ENCODE data around the gene IFITM1.
"Not testable (repeated sequence)": the region's sequence is repeated elsewhere in the genome, so short reads cannot be mapped to it uniquely, and the experiment has no call there.

Gene IFITM1

DNA sequence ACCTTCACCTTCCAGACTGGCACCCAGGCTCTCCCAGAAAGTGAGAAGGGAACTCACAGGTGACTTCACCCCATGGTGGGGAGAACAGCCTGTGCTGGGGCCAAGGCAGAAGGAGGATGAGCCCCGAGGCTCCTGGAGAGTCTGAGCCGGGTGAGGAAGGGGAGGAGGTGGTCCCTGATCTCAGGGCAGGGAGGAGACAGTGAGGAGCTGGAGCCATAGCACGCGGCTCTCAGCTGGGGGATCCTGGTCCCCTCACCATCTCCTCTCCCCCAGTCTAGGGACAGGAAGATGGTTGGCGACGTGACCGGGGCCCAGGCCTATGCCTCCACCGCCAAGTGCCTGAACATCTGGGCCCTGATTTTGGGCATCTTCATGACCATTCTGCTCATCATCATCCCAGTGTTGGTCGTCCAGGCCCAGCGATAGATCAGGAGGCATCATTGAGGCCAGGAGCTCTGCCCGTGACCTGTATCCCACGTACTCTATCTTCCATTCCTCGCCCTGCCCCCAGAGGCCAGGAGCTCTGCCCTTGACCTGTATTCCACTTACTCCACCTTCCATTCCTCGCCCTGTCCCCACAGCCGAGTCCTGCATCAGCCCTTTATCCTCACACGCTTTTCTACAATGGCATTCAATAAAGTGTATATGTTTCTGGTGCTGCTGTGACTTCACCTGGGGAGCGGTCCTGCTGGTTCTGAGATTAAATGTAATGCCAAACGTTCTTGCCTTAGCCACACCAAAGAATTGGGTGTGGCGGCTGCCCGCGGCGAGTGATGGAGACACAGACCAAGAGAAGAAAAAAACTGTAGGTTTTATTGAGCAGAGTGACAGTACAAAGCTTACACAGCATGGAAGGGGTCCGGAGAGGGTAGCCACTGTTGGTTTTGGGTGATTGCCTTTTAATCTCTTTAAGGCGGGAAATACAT is 4.8 kb upstream of the IFITM1 start:
- not testable (repeated sequence) for DNase-seq (ENCODE audit: low read depth, low spot score)

DNA sequence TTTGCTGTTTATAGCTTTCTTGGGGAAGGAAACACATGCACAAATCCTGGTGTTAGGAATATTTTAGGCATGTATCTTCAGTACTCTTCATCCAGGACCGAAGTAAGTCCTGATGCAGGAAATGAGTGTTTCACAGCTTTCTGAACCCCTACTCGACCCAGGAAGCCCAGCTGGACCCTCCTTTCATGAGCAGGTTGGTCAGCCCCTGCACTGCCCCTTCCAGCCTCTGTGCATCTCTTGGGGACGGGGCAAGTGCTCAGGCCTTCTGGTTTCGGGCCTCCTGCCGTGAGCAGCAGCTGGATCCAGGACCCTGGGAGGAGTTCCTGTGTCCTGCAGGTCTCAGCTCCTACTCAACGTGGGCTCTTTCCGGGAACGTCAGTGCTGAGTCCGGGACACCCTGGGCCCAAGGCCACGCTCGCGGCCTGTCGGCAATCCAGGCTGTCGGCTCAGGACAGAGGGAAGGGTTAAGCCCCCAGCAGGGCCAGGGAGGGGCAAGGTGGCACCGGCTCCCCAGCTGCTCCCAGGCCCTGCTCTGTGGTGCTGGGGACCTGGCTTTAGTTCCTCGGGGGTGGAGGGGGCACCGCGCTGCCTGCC is 3.8 kb upstream of the IFITM1 start:
- DNase-seq (ENCODE audit: low read depth, low spot score), result not testable (repeated sequence)

DNA sequence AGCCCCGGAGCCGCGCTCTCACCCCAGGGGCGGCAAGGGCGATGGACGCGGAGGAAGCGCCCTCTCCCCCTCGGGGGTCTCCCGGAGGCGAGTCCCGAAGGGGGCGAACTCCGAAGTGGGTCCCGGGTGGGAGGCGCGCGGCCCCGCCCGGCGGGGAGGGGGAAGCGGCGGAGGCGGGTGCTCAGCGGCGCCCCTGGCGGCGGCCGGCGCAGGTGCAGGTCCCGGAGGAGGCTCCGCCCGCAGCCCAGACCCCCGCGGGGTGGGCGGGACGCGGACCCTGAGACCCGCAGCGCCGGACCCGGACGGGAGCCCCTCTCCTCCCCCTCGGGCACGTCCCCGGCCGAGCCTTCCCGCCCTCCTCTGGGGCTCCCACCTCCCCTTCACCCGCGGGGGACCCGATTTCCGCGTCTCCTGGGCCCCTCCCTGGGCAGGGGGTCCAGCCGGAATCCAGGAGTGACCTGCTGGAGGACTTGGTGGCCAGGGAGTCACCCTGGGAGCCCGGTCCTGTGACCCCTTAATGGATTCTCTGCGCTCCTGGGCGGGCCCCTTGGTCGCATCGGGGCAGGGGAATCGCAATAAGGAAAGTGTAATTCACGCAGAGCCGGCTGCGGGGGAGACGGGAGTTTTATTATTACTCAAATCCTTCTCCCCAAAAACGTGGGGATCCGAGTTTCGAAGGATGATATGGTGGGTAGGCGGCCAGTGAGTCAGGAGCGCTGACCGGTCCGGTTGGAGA is 2.7 kb upstream of the IFITM1 start:
- DNase-seq (ENCODE audit: low read depth, low spot score), result not testable (repeated sequence)

DNA sequence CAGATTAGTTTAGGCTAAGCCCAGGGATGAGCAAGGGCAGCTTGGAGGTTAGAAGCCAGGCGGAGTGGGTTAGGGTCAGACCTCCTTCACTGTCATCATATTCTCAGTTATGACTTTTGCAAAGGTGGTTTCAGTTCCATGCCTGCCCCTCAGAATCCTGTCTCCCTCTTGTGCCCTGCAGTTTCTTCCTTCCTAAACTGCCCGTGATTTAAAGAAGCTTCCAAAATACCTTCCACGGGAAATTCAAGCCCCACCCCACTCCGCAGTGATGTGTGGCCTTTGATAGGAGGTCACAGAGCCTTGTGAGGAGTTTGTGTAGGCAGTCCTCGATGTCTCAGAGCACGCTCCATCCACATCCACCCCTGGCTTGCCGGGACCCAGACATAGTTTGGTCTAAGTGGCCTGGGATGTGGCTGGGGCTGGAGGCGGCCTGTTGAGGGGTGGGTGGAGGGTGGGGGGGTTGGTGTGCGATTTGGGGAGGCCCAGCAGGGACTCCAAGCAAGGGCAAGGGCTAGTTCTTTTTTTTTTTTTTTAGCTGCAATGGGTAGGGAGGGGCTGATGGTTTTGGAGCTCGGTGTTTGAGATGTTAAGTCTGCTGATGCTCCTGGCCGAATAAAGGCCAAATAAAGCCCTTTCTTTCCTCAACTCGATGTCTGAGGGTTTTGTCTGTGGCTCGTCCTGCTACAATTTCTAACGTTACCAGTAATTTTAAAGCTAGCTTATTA is 1.6 kb upstream of the IFITM1 start:
- DNase-seq (ENCODE audit: low read depth, low spot score), result no peak

DNA sequence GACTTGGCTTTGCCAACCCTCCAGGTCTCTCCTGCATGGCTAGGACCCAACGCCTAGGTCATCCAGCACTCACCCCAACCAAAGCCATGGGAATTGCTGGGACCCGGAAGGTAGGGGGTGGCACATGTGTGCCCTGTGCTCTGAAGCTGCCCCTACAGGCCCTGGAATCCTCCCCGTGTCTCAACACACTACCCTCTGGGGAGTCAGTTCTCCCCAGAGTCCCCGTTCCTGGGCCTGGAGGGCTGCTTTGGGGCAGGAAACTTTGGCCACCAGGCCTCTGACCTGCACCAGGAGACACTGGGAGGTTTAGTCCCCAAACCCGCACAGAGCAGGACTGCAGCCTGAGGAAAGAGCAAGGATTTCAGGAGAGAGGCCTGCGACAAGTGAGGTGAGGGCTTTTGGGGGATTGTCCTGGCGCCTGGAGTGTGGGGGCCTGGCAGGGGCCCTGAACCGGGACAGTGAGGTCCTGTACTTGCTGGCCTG is 495 bp upstream of the IFITM1 start:
- DNase-seq (ENCODE audit: low read depth, low spot score), result no peak

DNA sequence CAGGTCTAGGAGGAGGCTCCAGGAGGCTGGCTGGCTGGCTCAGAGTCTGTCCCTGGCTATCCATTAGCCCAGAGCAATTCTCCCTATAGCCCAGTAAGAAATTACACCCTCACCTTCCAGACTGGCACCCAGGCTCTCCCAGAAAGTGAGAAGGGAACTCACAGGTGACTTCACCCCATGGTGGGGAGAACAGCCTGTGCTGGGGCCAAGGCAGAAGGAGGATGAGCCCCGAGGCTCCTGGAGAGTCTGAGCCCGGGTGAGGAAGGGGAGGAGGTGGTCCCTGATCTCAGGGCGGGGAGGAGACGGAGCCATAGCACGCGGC is 675 bp downstream of the IFITM1 start:
- DNase-seq (ENCODE audit: low read depth, low spot score), result not testable (repeated sequence)

DNA sequence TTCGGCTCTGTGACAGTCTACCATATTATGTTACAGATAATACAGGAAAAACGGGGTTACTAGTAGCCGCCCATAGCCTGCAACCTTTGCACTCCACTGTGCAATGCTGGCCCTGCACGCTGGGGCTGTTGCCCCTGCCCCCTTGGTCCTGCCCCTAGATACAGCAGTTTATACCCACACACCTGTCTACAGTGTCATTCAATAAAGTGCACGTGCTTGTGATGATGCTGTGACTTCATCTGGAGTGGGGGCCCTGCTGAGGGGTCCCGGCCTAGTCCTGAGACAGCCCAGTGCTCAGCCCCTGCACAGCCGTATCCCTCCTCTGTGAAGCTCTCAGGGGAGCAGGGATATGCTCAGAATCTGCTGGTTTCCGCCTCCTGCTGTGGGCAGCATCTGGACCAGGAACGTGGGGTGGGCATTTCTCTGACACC is 1.2 kb downstream of the IFITM1 start:
- DNase-seq (ENCODE audit: low read depth, low spot score), result no peak

DNA sequence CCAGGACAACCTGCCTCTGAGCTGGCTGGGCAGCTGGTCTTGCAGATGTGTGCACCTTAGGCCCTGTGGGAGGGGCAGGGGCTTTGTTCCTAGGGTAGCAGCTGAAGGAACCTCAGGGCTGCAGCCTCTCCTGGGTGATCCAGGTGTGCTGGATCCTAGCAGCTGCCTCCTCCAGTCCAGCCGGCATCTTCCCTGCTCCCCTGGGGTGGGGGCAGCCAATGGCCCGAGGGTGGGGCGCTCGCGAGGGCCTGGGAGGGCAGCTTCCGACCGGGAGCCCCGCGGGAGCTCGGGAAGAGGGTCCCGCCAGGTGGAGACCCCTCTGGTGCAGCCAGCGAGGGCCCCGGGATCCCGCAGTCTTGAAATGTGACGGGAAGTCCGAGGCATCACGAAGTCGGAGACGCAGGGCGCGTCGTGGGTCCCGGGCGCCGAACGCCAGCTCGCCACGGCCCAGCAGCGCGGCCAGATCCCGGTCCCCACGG is 1.7 kb downstream of the IFITM1 start:
- DNase-seq (ENCODE audit: low read depth, low spot score), result no peak

DNA sequence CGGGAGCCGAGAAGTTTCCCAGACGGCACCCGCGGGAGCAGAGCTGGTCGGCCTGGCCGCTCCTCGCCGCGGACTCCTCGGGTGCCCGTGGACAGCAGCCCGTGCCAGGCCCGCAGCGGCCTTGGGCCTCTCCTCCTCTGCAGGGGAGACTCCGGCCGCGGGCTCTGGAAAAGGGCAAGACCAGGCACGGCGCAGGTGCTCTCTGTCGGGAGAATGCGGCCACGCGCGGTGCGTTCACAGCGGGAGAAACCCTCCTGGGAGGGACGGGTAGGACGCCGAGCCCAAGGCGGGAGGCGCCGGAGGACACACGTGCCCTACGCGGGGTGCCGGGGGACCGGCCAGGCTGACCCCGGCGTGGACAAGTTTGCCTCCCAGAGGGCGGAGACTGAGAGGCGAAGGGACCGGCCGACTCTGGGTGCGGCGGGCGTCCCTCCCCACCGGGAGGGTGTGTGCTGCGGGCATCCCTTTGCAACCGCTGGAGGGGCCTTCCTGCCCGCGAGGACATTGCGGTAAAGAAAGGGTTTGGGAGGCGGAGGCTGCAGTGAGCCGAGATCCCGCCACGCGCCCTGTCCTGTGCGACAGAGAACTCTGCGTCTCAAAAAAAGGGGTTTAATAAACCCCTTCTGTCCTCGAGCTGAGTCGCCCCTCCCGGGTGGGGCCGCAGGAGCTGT is 2.3 kb downstream of the IFITM1 start:
- peak; percentile 55 for DNase-seq (ENCODE audit: low read depth, low spot score)

DNA sequence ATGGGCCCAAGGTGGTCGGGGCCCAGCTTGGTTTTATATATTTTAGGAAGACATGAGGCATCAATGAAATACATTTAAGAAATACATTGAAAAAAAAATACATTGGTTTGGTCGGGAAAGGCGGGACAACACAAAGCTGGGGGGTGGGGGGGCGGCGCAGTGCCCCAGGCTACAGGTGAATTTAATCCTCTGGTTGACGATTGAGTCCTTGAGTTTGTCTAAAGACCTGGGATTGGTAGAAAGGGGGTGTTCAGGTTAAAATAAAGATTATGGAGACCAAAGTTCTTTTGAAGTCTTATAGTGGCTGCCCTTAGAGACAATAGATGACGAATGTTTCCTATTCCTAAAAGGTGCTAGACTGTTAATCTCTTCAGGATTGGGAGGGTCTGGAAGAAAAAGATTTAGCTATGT is 3.1 kb downstream of the IFITM1 start:
- peak; percentile 67 for DNase-seq (ENCODE audit: low read depth, low spot score)

DNA sequence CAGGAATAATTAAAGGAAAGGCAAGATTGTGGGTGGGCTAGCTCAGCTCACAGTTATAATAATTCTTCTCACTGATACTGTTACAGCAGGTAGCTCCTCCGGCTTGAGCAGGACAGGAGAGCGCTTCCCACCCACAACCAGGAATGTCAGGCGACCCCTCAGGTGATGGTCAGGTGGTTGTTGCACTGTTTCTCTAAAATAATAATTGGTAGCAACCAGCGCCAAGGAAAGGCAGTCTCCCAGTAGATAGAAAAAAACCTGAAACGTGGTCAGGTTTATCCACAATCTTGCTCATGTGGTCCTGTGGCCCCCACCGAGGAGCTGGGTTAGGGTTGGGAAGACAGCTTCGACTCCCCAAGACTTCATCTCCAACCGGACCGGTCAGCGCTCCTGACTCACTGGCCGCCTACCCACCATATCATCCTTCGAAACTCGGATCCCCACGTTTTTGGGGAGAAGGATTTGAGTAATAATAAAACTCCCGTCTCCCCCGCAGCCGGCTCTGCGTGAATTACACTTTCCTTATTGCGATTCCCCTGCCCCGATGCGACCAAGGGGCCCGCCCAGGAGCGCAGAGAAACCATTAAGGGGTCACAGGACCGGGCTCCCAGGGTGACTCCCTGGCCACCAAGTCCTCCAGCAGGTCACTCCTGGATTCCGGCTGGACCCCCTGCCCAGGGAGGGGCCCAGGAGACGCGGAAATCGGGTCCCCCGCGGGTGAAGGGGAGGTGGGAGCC is 4.0 kb downstream of the IFITM1 start:
- DNase-seq (ENCODE audit: low read depth, low spot score), result peak; percentile 67

DNA sequence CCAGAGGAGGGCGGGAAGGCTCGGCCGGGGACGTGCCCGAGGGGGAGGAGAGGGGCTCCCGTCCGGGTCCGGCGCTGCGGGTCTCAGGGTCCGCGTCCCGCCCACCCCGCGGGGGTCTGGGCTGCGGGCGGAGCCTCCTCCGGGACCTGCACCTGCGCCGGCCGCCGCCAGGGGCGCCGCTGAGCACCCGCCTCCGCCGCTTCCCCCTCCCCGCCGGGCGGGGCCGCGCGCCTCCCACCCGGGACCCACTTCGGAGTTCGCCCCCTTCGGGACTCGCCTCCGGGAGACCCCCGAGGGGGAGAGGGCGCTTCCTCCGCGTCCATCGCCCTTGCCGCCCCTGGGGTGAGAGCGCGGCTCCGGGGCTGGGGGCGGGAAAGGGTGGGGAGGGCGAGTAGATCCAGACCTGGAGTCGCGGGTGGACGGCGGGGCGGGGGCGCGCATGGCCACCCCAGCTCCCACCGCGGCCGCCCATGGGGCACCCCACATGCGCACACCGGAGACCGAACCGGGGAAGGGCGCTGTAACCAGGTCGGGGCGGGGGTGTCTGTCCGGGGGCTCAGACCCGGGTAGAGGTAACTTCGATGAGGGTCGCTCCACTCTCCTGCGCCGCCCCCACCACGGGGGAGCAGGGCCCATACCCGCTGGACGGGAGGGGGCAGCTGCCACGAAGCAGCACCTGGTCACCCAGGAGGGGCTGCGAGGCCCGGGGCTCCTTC is 4.7 kb downstream of the IFITM1 start:
- DNase-seq (ENCODE audit: low read depth, low spot score), result not testable (repeated sequence)

DNA sequence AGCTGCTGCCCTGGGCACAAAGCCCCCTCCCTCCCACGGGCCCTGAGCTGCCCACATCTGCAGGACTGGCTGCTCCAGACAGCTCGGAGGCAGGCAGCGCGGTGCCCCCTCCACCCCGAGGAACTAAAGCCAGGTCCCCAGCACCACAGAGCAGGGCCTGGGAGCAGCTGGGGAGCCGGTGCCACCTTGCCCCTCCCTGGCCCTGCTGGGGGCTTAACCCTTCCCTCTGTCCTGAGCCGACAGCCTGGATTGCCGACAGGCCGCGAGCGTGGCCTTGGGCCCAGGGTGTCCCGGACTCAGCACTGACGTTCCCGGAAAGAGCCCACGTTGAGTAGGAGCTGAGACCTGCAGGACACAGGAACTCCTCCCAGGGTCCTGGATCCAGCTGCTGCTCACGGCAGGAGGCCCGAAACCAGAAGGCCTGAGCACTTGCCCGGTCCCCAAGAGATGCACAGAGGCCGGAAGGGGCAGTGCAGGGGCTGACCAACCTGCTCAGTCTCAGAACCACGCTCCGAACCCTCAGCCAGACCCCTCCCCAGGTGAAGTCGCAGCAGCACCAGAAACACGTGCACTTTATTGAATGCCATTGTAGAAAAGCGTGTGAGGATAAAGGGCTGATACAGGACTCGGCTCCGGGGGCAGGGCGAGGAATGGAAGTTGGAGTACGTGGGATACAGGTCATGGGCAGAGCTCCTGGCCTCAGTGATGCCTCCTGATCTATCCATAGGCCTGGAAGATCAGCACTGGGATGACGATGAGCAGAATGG is 5.5 kb downstream of the IFITM1 start:
- DNase-seq (ENCODE audit: low read depth, low spot score), result peak; percentile 69

DNA sequence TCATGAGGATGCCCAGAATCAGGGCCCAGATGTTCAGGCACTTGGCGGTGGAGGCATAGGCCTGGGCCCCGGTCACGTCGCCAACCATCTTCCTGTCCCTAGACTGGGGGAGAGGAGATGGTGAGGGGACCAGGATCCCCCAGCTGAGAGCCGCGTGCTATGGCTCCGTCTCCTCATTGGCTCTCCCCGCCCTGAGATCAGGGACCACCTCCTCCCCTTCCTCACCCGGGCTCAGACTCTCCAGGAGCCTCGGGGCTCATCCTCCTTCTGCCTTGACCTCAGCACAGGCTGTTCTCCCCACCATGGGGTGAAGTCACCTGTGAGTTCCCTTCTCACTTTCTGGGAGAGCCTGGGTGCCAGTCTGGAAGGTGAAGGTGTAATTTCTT is 6.0 kb downstream of the IFITM1 start:
- not testable (repeated sequence) for DNase-seq (ENCODE audit: low read depth, low spot score)

DNA sequence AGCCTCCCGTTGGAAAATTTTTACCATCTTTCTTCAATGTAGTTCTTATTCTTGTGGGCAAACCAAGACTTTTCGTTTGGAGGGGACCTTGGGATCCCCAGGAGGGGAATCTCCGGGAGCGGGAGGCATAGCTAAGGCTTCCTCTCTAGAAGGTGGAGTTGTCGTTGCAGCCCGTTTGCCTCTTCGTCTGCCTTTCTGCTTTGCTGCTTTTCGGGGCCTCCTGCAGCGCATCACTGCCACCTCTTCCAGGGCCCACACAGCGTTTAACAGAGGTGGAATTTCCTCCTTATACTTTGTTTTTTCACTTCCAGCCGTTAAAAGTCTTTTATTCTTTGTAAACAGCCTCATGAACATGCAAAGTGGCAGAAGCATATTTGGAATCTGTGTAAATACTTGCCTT is 10.3 kb downstream of the IFITM1 start:
- DNase-seq (ENCODE audit: low read depth, low spot score), result no peak

DNA sequence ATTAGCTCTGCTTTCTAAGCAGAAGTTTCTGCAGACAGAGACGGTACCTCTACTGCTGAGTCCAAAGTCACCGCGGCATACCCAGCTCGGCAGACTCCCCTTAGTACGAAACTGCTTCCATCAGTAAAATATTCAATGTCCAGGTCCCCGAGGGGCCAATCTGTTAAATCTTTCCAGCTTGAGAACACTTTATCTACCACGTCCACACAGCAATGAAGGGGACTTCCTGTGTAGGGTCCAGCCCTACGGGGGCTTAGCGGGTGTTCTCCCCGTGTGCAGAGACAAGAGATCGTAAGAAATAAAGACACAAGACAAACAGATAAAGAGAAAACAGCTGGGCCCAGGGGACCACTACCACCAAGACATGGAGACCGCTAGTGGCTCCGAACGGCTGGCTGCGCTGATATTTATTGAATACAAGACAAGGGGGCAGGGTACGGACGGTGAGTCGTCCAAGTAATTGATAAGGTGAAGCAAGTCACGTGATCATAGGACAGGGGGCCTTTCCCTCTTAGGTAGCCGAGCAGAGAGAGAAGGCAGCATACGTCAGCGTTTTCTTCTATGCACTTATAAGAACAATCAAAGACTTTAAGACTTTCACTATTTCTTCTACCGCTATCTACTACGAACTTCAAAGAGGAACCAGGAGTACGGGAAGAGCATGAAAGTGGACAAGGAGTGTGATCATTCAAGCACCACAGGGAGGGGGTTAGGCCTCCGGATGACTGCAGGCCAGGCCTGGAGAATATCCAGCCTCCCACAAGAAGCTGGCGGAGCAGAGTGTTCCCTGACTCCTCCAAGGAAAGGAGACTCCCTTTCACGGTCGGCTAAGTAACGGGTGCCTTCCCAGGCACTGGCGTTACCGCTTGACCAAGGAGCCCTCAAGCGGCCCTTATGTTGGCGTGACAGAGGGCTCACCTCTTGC is 11.0 kb downstream of the IFITM1 start:
- peak; percentile 31 for DNase-seq (ENCODE audit: low read depth, low spot score)

DNA sequence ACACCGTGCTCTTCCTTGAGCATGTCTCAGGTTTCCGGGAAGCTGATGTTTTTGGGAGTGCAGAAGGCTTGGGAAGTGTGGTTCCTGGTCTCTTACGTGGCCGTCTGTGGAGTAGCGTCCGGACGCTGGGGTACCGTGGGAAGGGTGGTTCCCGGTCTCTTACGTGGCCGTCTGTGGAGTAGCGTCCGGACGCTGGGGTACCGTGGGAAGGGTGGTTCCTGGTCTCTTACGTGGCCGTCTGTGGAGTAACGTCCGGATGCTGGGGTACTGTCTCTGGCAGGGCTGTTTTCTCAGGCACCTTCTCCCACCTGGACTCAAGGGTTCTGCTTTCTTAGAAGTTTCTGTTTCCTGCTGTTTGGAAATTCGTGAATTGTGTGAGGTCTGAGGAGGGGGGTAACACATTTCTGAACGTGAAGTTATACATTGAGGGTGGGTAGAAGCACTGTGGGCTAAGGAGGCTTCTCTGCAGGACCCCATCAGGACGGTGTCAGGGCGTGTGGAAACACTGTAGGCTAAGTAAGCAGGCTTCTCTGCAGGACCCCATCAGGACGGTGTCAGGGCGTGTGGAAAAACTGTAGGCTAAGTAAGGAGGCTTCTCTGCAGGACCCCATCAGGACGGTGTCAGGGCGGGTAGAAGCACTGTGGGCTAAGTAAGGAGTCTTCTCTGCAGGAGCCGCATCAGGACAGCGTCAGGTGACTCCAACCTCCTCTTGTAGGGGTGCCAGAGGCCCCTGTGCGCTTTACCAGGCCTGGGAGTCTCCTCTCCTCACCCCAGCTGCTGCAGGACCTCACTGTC is 12.2 kb downstream of the IFITM1 start:
- no peak for DNase-seq (ENCODE audit: low read depth, low spot score)

All from ELF-1 (cell line).